DND-41 (cell line): Measurements from ENCODE around the gene SELP.
A peak's percentile ranks its signal among the peaks of the same experiment; 100 is the strongest.

ENCODE experiments used
- ATAC-seq: fragments of 200-7000 bp; cut with Tn5 transposase; 3 replicates; pipeline ENCODE4 v1.9.1; 2021; ENCODE audit warnings: low read depth; ENCODE audit not compliant: insufficient read depth
- DNase-seq: peaks from one replicate; pipeline ENCODE4 v3.0.0-alpha.2; 2020
- H2AFZ ChIP-seq: 2 replicates; pipeline ENCODE4 v1.6.0; 2012; ENCODE audit warnings: low read depth, low read length
- H3K27ac ChIP-seq: 2 replicates; pipeline ENCODE4 v1.5.1; 2012; ENCODE audit warnings: low read length, inconsistent platforms
- H3K27me3 ChIP-seq: fragments of 200-600 bp; sonication (generic); 2 replicates; pipeline ENCODE4 v1.6.0; 2012; ENCODE audit warnings: low read length, mild to moderate bottlenecking, inconsistent platforms; ENCODE audit not compliant: insufficient read depth, poor library complexity
- H3K36me3 ChIP-seq: 2 replicates; pipeline ENCODE4 v1.5.1; 2012; ENCODE audit warnings: low read length, inconsistent platforms; ENCODE audit not compliant: insufficient read depth
- H3K4me1 ChIP-seq: 2 replicates; pipeline ENCODE4 v1.5.1; 2012; ENCODE audit warnings: mild to moderate bottlenecking, low read length; ENCODE audit not compliant: insufficient read depth
- H3K4me2 ChIP-seq: 2 replicates; pipeline ENCODE4 v1.6.0; 2012; ENCODE audit warnings: mild to moderate bottlenecking, moderate library complexity, low read length, inconsistent platforms; ENCODE audit not compliant: insufficient read depth
- H3K4me3 ChIP-seq, 2 experiments: fragments of 200-600 bp in 1 of 2; shearing (Covaris generic) in 1 of 2; 2 replicates each; pipeline ENCODE4 v1.5.1; 2012 to 2016; ENCODE audit warnings: inconsistent platforms in 2 of 2, low read length in 2 of 2, mild to moderate bottlenecking in 2 of 2, low read depth in 1 of 2, moderate library complexity in 1 of 2
- H3K79me2 ChIP-seq: 2 replicates; pipeline ENCODE4 v1.6.0; 2012; ENCODE audit warnings: low read length, inconsistent platforms; ENCODE audit not compliant: insufficient read depth
- H3K9ac ChIP-seq: 2 replicates; pipeline ENCODE4 v1.6.0; 2012; ENCODE audit warnings: low read depth, mild to moderate bottlenecking, inconsistent platforms, low read length, moderate library complexity
- H3K9me3 ChIP-seq: 2 replicates; pipeline ENCODE4 v1.5.1; 2012; ENCODE audit warnings: low read length, moderate library complexity, mild to moderate bottlenecking, inconsistent platforms; ENCODE audit not compliant: insufficient read depth, severe bottlenecking
- H4K20me1 ChIP-seq: 2 replicates; pipeline ENCODE4 v1.6.0; 2012; ENCODE audit warnings: low read length; ENCODE audit not compliant: insufficient read depth
- EZH2 ChIP-seq: IDR thresholded peaks from 3 replicates; pipeline ENCODE4 v1.6.1; 2012; ENCODE audit warnings: borderline replicate concordance, low read depth, mild to moderate bottlenecking, moderate library complexity, low read length, inconsistent platforms; ENCODE audit not compliant: severe bottlenecking
- TF ChIP-seq, protein P1 (sequence below): IDR thresholded peaks from 2 replicates; pipeline ENCODE4 v1.5.1; 2012; ENCODE audit warnings: borderline replicate concordance, low read length, moderate library complexity, mild to moderate bottlenecking; ENCODE audit not compliant: poor library complexity, severe bottlenecking; ENCODE audit errors: extremely low read depth

Gene SELP

DNA sequence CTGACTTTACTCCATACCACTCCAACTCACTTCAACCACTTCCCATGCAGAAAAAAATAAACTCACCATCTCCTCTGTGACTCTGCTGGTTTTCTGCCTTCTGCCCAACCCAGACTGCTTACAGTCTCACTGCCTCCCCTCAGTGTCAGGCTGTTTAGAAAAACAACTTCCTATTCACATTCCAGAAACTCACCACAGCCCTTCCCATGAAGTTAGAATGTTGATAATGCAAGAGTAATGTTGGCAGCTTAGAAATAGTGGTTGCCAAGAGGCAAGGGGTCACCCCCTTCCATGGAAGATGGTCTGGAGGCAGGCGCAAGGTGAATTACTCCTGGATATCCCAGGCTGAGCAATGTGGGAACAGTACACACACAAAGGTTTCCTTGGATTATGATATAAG lies at the start of gene SELP:
TSS of gene SELP (minus strand) at position 119 of the 400 bp plus-strand sequence. CDS start at position 69, 50 bp downstream.
- ATAC-seq = no peak
- no peak for TF ChIP-seq EZH2
- TF ChIP-seq, protein P1, sequence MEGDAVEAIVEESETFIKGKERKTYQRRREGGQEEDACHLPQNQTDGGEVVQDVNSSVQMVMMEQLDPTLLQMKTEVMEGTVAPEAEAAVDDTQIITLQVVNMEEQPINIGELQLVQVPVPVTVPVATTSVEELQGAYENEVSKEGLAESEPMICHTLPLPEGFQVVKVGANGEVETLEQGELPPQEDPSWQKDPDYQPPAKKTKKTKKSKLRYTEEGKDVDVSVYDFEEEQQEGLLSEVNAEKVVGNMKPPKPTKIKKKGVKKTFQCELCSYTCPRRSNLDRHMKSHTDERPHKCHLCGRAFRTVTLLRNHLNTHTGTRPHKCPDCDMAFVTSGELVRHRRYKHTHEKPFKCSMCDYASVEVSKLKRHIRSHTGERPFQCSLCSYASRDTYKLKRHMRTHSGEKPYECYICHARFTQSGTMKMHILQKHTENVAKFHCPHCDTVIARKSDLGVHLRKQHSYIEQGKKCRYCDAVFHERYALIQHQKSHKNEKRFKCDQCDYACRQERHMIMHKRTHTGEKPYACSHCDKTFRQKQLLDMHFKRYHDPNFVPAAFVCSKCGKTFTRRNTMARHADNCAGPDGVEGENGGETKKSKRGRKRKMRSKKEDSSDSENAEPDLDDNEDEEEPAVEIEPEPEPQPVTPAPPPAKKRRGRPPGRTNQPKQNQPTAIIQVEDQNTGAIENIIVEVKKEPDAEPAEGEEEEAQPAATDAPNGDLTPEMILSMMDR = no peak
- Histone ChIP-seq H2AFZ (no peak within 1 kb of the TSS), H3K27me3 (no peaks in the 10 kb centered on the region), H3K9me3 (peaks cover 22% of the 10 kb centered on the region), H3K9ac (no peak within 1 kb of the TSS), H3K4me3 (no peak within 1 kb of the TSS), H3K79me2 (no peaks in the 10 kb centered on the region), H3K36me3 (peaks cover 5% of the 10 kb centered on the region; the same call in 1 of the 2 replicates), H3K4me1 (peaks cover 13% of the 10 kb centered on the region), H3K27ac (peak within 1 kb of the TSS; percentile 43), H4K20me1 (no peaks in the 10 kb centered on the region), H3K4me2 (no peak within 1 kb of the TSS)
- no peak for DNase-seq

- no peaks in the 10 kb centered on the region for H3K79me2 ChIP-seq
- no peak overlapping the region for H3K4me2 ChIP-seq
- no peaks in the 10 kb centered on the region for H3K9me3 ChIP-seq
- no peaks in the 10 kb centered on the region for H3K36me3 ChIP-seq
- no peak overlapping the region for H3K27ac ChIP-seq
- H3K4me1 ChIP-seq = peaks cover 45% of the 10 kb centered on the region
- H3K4me3 ChIP-seq = no peak overlapping the region
- no peak overlapping the region for H3K9ac ChIP-seq
- H2AFZ ChIP-seq = no peak overlapping the region
- no peaks in the 10 kb centered on the region for H4K20me1 ChIP-seq
- TF ChIP-seq, protein P1 = no peak
- no peak for TF ChIP-seq EZH2
- H3K27me3 ChIP-seq = no peaks in the 10 kb centered on the region
- DNase-seq (no peak), ATAC-seq (peak; percentile 69)
These were observed 49.8 kb upstream of the SELP start for GRCh38 chr1:169679692-169680091.

DNA sequence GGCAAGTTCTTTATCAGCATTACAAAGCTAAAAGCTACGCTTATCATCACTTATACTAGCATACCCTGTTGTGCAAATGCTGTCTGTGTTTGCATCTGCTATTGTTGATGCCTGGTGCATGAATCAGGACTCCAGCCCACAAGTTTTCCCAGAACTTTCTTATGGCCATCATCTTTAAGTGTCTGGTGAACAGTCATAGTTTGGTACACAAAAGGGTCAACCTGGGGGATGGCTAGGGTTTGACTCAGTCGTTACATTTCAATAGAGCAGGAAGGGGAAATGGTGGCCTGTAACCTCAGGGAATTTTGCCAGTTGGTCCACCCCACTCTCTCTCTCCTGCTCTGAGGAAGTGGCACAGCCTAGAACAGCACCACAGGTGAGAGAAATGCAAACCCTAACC lies 46.1 kb upstream of the SELP start:
- TF ChIP-seq, protein P1 = no peak
- no peak for TF ChIP-seq EZH2
- Histone ChIP-seq H3K27me3 (no peaks in the 10 kb centered on the region), H3K9ac (peak overlapping the region; percentile 14; the same call in 1 of the 2 replicates), H3K27ac (peak overlapping the region; percentile 64), H3K4me3 (no peak overlapping the region), H4K20me1 (no peaks in the 10 kb centered on the region), H3K4me1 (peaks cover 52% of the 10 kb centered on the region), H3K4me2 (peak overlapping the region; percentile 16; the same call in 1 of the 2 replicates), H3K36me3 (no peaks in the 10 kb centered on the region), H2AFZ (peak overlapping the region; percentile 56), H3K9me3 (no peaks in the 10 kb centered on the region), H3K79me2 (no peaks in the 10 kb centered on the region)
- ATAC-seq (peak; percentile 71), DNase-seq (no peak)
